Liver (tissue), 9 donors: Measurements from ENCODE around the gene NPAS4. TPM values are rescaled to one million over a fixed set of nuclear protein-coding genes. Genes with fewer than 3 reads are reported as not detected.
"Not testable (repeated sequence)": the region's sequence is repeated elsewhere in the genome, so short reads cannot be mapped to it uniquely, and the experiment has no call there.

Source experiments
- DNase-seq: peaks from one replicate; pipeline ENCODE4 v3.0.0-alpha.2; 2017; ENCODE audit warnings: low spot score
- H3K27ac ChIP-seq, 2 donors: one replicate each; pipeline ENCODE4 v1.7.0; 2013; ENCODE audit warnings: inconsistent platforms in 2 of 2, low read length in 2 of 2, control low read depth in 1 of 2, low read depth in 1 of 2, mild to moderate bottlenecking in 1 of 2
- H3K27me3 ChIP-seq, 4 donors: one replicate each; pipeline versions ENCODE4 v1.6.1 to v1.7.0; 2013; ENCODE audit warnings: low read length in 3 of 4, inconsistent platforms in 1 of 4, mild to moderate bottlenecking in 1 of 4, moderate library complexity in 1 of 4; ENCODE audit not compliant: control insufficient read depth in 4 of 4, insufficient read depth in 4 of 4
- H3K36me3 ChIP-seq, 4 donors: one replicate each; pipeline versions ENCODE4 v1.6.1 to v1.7.0; 2013; ENCODE audit warnings: low read length in 3 of 4, mild to moderate bottlenecking in 3 of 4, low read depth in 1 of 4, moderate library complexity in 1 of 4; ENCODE audit not compliant: control insufficient read depth in 4 of 4, insufficient read depth in 3 of 4
- H3K4me1 ChIP-seq, 4 donors: one replicate each; pipeline versions ENCODE4 v1.6.1 to v1.7.0; 2013; ENCODE audit warnings: low read length in 3 of 4, mild to moderate bottlenecking in 3 of 4, moderate library complexity in 1 of 4; ENCODE audit not compliant: control insufficient read depth in 4 of 4, insufficient read depth in 4 of 4
- H3K4me3 ChIP-seq, 3 donors: one replicate each; pipeline versions ENCODE4 v1.6.1 to v1.7.0; 2013; ENCODE audit warnings: low read length in 3 of 3, control low read depth in 1 of 3, low read depth in 1 of 3, mild to moderate bottlenecking in 1 of 3
- H3K9ac ChIP-seq, 2 donors: one replicate each; pipeline ENCODE4 v1.7.0; 2013; ENCODE audit warnings: low read length in 2 of 2, mild to moderate bottlenecking in 2 of 2, moderate library complexity in 2 of 2, control low read depth in 1 of 2, low read depth in 1 of 2
- H3K9me3 ChIP-seq, 4 donors: one replicate each; pipeline versions ENCODE4 v1.6.1 to v1.7.0; 2013; ENCODE audit warnings: low read length in 3 of 4; ENCODE audit not compliant: control insufficient read depth in 4 of 4
- EGR1 ChIP-seq, 2 donors: IDR thresholded peaks; 2 replicates each; pipeline ENCODE4 v1.6.1; 2016 to 2018; ENCODE audit warnings: antibody characterized with exemption in 2 of 2, low read depth in 2 of 2
- FOXA1 ChIP-seq: IDR thresholded peaks from 2 replicates; pipeline ENCODE4 v1.6.1; 2016; ENCODE audit warnings: antibody characterized with exemption
- FOXA2 ChIP-seq: IDR thresholded peaks from 2 replicates; pipeline ENCODE4 v1.6.1; 2016; ENCODE audit warnings: antibody characterized with exemption
- HNF4A ChIP-seq, 2 donors: conservative IDR thresholded peaks; 2 replicates each; pipeline ENCODE4 v1.6.1; 2016; ENCODE audit warnings: antibody characterized with exemption in 2 of 2, mild to moderate bottlenecking in 2 of 2
- JUND ChIP-seq, 2 donors: IDR thresholded peaks; 2 replicates each; pipeline ENCODE4 v1.6.1; 2016; ENCODE audit warnings: antibody characterized with exemption in 2 of 2
- MAX ChIP-seq: IDR thresholded peaks from 2 replicates; pipeline ENCODE4 v1.6.1; 2016; ENCODE audit warnings: antibody characterized with exemption
- NR2F2 ChIP-seq: IDR thresholded peaks from 2 replicates; pipeline ENCODE4 v1.6.1; 2016; ENCODE audit warnings: antibody characterized with exemption
- RAD21 ChIP-seq, 2 donors: IDR thresholded peaks; 2 replicates each; pipeline ENCODE4 v1.6.1; 2016; ENCODE audit warnings: antibody characterized with exemption in 2 of 2, mild to moderate bottlenecking in 2 of 2
- REST ChIP-seq: IDR thresholded peaks from 2 replicates; pipeline ENCODE4 v1.6.1; 2016; ENCODE audit warnings: antibody characterized with exemption, mild to moderate bottlenecking
- RXRA ChIP-seq, 2 donors: IDR thresholded peaks; 2 replicates each; pipeline ENCODE4 v1.6.1; 2017 to 2018; ENCODE audit warnings: antibody characterized with exemption in 2 of 2, mild to moderate bottlenecking in 1 of 2
- TAF1 ChIP-seq: conservative IDR thresholded peaks from 2 replicates; pipeline ENCODE4 v1.6.1; 2016; ENCODE audit warnings: antibody characterized with exemption, mild to moderate bottlenecking
- YY1 ChIP-seq: IDR thresholded peaks from 2 replicates; pipeline ENCODE4 v1.6.1; 2016; ENCODE audit warnings: antibody characterized with exemption, mild to moderate bottlenecking
- ZBTB33 ChIP-seq: IDR thresholded peaks from 2 replicates; pipeline ENCODE4 v1.6.1; 2016; ENCODE audit warnings: antibody characterized with exemption
- WGBS: extraction: QIAGEN DNeasy Blood & Tissue Kit; methylation state at CpG from one replicate; pipeline ENCODE4 v1.1.7; 2013; 5-methylcytosine and 5-hydroxymethylcytosine counted together
- polyA plus RNA-seq, 2 donors: library from polyadenylated mRNA; stranded (reverse) in 1 of 2; unstranded in 1 of 2; fragments of 200-250 nt in 1 of 2; fragments of >200 nt in 1 of 2; fragmentation: Nextera tagmentation in 1 of 2; extraction: Ambion mirVana in 1 of 2; gene quantifications; one replicate each; pipeline versions ENCODE4 v1.2.1 to v1.2.3, GENCODE V29; 2013 to 2015
- total RNA-seq, 2 donors: library from RNA; depleted of rRNA; stranded (reverse); fragments of >200 nt; gene quantifications; one replicate each; pipeline ENCODE4 v1.2.3, GENCODE V29; 2014
- TF ChIP-seq, protein P1 (sequence below): fragments of 150-350 bp; IDR thresholded peaks from 2 replicates; pipeline ENCODE4 v1.5.1; 2017; ENCODE audit warnings: improper control_type of control experiment, low read depth, low read length; ENCODE audit not compliant: missing input control
- donor health status: healthy.
- donor health status: healthy.
- donor health status: healthy.
- donor health status: healthy.
- donor health status: healthy.

Gene NPAS4
- total and polyA plus RNA-seq, 4 donors = 0.01 TPM; not detected in 3

DNA sequence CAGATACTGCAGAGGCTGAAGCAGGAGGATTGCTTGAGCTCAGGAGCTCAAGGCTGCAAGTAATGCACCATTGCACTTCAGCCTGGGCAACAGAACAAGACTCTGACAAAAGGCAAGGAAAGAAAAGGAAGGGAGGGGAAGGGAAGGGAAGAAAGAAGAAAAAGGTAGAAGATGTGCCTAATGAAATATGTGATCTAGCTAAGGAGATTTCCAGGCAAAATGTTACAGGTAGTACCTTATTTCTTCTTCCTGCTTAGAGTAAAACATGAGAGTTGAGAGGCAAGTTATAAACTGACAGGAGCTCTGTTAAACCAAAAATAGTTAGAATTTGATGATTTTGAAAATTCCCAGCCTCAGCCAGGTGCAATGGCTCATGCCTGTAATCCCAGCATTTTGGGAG lies 41.2 kb downstream of the NPAS4 start (continued):
- TF ChIP-seq, protein P1, sequence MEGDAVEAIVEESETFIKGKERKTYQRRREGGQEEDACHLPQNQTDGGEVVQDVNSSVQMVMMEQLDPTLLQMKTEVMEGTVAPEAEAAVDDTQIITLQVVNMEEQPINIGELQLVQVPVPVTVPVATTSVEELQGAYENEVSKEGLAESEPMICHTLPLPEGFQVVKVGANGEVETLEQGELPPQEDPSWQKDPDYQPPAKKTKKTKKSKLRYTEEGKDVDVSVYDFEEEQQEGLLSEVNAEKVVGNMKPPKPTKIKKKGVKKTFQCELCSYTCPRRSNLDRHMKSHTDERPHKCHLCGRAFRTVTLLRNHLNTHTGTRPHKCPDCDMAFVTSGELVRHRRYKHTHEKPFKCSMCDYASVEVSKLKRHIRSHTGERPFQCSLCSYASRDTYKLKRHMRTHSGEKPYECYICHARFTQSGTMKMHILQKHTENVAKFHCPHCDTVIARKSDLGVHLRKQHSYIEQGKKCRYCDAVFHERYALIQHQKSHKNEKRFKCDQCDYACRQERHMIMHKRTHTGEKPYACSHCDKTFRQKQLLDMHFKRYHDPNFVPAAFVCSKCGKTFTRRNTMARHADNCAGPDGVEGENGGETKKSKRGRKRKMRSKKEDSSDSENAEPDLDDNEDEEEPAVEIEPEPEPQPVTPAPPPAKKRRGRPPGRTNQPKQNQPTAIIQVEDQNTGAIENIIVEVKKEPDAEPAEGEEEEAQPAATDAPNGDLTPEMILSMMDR = no peak
- TF ChIP-seq MAX (no peak), FOXA1 (no peak), HNF4A (conservative IDR thresholded peaks at IDR 0.05) (no peak)

GRCh38 chr11:66462911-66463310 lies 42.1 kb downstream of the NPAS4 start:
- no peaks in the 10 kb centered on the region for H3K27me3 ChIP-seq
- TF ChIP-seq FOXA1 (no peak), EGR1 (IDR thresholded peaks at IDR 0.05; ENCODE audit: low read depth in 2 of 2) (no peak), RXRA (IDR thresholded peaks at IDR 0.05) (no peak), RAD21 (IDR thresholded peaks at IDR 0.05) (no peak), REST (no peak), ZBTB33 (no peak), NR2F2 (no peak), JUND (IDR thresholded peaks at IDR 0.05) (no peak), YY1 (no peak), MAX (no peak), FOXA2 (no peak), TAF1 (no peak)
- no peak for DNase-seq
- H3K27ac ChIP-seq = no peak overlapping the region
- WGBS = 91% methylated on average over 3 of the region's 3 CpGs
- no peaks in the 10 kb centered on the region for H3K9me3 ChIP-seq
- no peaks in the 10 kb centered on the region for H3K36me3 ChIP-seq
- no peak overlapping the region for H3K9ac ChIP-seq
- no peak overlapping the region for H3K4me3 ChIP-seq
- H3K4me1 ChIP-seq = peaks cover 4 to 14% (median 9%) of the 10 kb centered on the region in 4 donors

DNA sequence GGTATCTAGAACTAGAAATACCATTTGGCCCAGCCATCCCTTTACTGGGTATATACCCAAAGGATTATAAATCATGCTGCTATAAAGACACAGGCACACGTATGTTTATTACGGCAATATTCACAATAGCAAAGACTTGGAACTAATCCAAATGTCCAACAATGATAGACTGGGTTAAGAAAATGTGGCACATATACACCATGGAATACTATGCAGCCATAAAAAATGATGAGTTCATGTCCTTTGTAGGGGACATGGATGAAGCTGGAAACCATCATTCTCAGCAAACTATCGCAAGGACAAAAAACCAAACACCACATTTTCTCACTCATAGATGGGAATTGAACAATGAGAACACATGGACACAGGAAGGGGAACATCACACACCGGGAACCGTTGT lies 43.3 kb downstream of the NPAS4 start:
- not testable (repeated sequence) for H3K27me3 ChIP-seq, H3K9ac ChIP-seq, H3K27ac ChIP-seq, H3K9me3 ChIP-seq, DNase-seq, H3K4me3 ChIP-seq, H3K36me3 ChIP-seq
- WGBS = 87% methylated on average over 5 of the region's 5 CpGs
- peaks cover 4 to 16% (median 10%) of the 10 kb centered on the region in 4 donors for H3K4me1 ChIP-seq
